Liver (tissue), 9 donors: Measurements from ENCODE around the gene PRKACG. TPM values are rescaled to one million over a fixed set of nuclear protein-coding genes. Genes with fewer than 3 reads are reported as not detected.

Source experiments
- DNase-seq: peaks from one replicate; pipeline ENCODE4 v3.0.0-alpha.2; 2017; ENCODE audit warnings: low spot score
- H3K27ac ChIP-seq, 2 donors: one replicate each; pipeline ENCODE4 v1.7.0; 2013; ENCODE audit warnings: inconsistent platforms in 2 of 2, low read length in 2 of 2, control low read depth in 1 of 2, low read depth in 1 of 2, mild to moderate bottlenecking in 1 of 2
- H3K27me3 ChIP-seq, 4 donors: one replicate each; pipeline versions ENCODE4 v1.6.1 to v1.7.0; 2013; ENCODE audit warnings: low read length in 3 of 4, inconsistent platforms in 1 of 4, mild to moderate bottlenecking in 1 of 4, moderate library complexity in 1 of 4; ENCODE audit not compliant: control insufficient read depth in 4 of 4, insufficient read depth in 4 of 4
- H3K36me3 ChIP-seq, 4 donors: one replicate each; pipeline versions ENCODE4 v1.6.1 to v1.7.0; 2013; ENCODE audit warnings: low read length in 3 of 4, mild to moderate bottlenecking in 3 of 4, low read depth in 1 of 4, moderate library complexity in 1 of 4; ENCODE audit not compliant: control insufficient read depth in 4 of 4, insufficient read depth in 3 of 4
- H3K4me1 ChIP-seq, 4 donors: one replicate each; pipeline versions ENCODE4 v1.6.1 to v1.7.0; 2013; ENCODE audit warnings: low read length in 3 of 4, mild to moderate bottlenecking in 3 of 4, moderate library complexity in 1 of 4; ENCODE audit not compliant: control insufficient read depth in 4 of 4, insufficient read depth in 4 of 4
- H3K4me3 ChIP-seq, 3 donors: one replicate each; pipeline versions ENCODE4 v1.6.1 to v1.7.0; 2013; ENCODE audit warnings: low read length in 3 of 3, control low read depth in 1 of 3, low read depth in 1 of 3, mild to moderate bottlenecking in 1 of 3
- H3K9ac ChIP-seq, 2 donors: one replicate each; pipeline ENCODE4 v1.7.0; 2013; ENCODE audit warnings: low read length in 2 of 2, mild to moderate bottlenecking in 2 of 2, moderate library complexity in 2 of 2, control low read depth in 1 of 2, low read depth in 1 of 2
- H3K9me3 ChIP-seq, 4 donors: one replicate each; pipeline versions ENCODE4 v1.6.1 to v1.7.0; 2013; ENCODE audit warnings: low read length in 3 of 4; ENCODE audit not compliant: control insufficient read depth in 4 of 4
- EGR1 ChIP-seq, 2 donors: IDR thresholded peaks; 2 replicates each; pipeline ENCODE4 v1.6.1; 2016 to 2018; ENCODE audit warnings: antibody characterized with exemption in 2 of 2, low read depth in 2 of 2
- FOXA1 ChIP-seq: IDR thresholded peaks from 2 replicates; pipeline ENCODE4 v1.6.1; 2016; ENCODE audit warnings: antibody characterized with exemption
- HNF4G ChIP-seq: IDR thresholded peaks from 2 replicates; pipeline ENCODE4 v1.6.1; 2016; ENCODE audit warnings: antibody characterized with exemption
- MAX ChIP-seq: IDR thresholded peaks from 2 replicates; pipeline ENCODE4 v1.6.1; 2016; ENCODE audit warnings: antibody characterized with exemption
- NR2F2 ChIP-seq: IDR thresholded peaks from 2 replicates; pipeline ENCODE4 v1.6.1; 2016; ENCODE audit warnings: antibody characterized with exemption
- RAD21 ChIP-seq, 2 donors: IDR thresholded peaks; 2 replicates each; pipeline ENCODE4 v1.6.1; 2016; ENCODE audit warnings: antibody characterized with exemption in 2 of 2, mild to moderate bottlenecking in 2 of 2
- REST ChIP-seq: IDR thresholded peaks from 2 replicates; pipeline ENCODE4 v1.6.1; 2016; ENCODE audit warnings: antibody characterized with exemption, mild to moderate bottlenecking
- SP1 ChIP-seq: IDR thresholded peaks from 2 replicates; pipeline ENCODE4 v1.6.1; 2018; ENCODE audit warnings: antibody characterized with exemption, mild to moderate bottlenecking
- TAF1 ChIP-seq: conservative IDR thresholded peaks from 2 replicates; pipeline ENCODE4 v1.6.1; 2016; ENCODE audit warnings: antibody characterized with exemption, mild to moderate bottlenecking
- YY1 ChIP-seq: IDR thresholded peaks from 2 replicates; pipeline ENCODE4 v1.6.1; 2016; ENCODE audit warnings: antibody characterized with exemption, mild to moderate bottlenecking
- ZBTB33 ChIP-seq: IDR thresholded peaks from 2 replicates; pipeline ENCODE4 v1.6.1; 2016; ENCODE audit warnings: antibody characterized with exemption
- WGBS: extraction: QIAGEN DNeasy Blood & Tissue Kit; methylation state at CpG from one replicate; pipeline ENCODE4 v1.1.7; 2013; 5-methylcytosine and 5-hydroxymethylcytosine counted together
- polyA plus RNA-seq, 2 donors: library from polyadenylated mRNA; stranded (reverse) in 1 of 2; unstranded in 1 of 2; fragments of 200-250 nt in 1 of 2; fragments of >200 nt in 1 of 2; fragmentation: Nextera tagmentation in 1 of 2; extraction: Ambion mirVana in 1 of 2; gene quantifications; one replicate each; pipeline versions ENCODE4 v1.2.1 to v1.2.3, GENCODE V29; 2013 to 2015
- total RNA-seq, 2 donors: library from RNA; depleted of rRNA; stranded (reverse); fragments of >200 nt; gene quantifications; one replicate each; pipeline ENCODE4 v1.2.3, GENCODE V29; 2014
- TF ChIP-seq, protein P1 (sequence below): fragments of 150-350 bp; IDR thresholded peaks from 2 replicates; pipeline ENCODE4 v1.5.1; 2017; ENCODE audit warnings: improper control_type of control experiment, low read depth, low read length; ENCODE audit not compliant: missing input control
- donor health status: healthy.
- donor health status: healthy.
- donor health status: healthy.
- donor health status: healthy.
- donor health status: healthy.

Gene PRKACG
- total and polyA plus RNA-seq, 4 donors = not detected

DNA sequence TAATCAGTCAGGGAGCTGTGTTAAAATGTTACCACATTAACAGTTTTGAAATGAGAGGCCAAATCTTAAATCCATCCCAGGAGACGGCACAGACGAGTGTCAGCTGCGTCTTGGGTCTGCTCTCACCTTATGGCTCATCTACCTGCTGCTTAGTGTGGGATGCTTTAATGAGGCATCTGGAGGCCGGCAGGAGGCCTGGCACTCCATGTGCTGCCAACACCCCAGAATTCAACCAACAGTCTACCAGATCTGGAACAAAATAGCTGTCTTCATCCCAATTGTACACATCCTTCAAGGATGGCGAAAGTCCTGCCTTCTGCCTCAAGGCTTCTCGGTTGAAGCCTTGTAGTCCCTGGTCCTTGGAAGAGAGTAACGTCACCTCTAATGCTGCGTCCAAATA, 12.0 kb downstream of the PRKACG start (continued):
- TF ChIP-seq, protein P1, sequence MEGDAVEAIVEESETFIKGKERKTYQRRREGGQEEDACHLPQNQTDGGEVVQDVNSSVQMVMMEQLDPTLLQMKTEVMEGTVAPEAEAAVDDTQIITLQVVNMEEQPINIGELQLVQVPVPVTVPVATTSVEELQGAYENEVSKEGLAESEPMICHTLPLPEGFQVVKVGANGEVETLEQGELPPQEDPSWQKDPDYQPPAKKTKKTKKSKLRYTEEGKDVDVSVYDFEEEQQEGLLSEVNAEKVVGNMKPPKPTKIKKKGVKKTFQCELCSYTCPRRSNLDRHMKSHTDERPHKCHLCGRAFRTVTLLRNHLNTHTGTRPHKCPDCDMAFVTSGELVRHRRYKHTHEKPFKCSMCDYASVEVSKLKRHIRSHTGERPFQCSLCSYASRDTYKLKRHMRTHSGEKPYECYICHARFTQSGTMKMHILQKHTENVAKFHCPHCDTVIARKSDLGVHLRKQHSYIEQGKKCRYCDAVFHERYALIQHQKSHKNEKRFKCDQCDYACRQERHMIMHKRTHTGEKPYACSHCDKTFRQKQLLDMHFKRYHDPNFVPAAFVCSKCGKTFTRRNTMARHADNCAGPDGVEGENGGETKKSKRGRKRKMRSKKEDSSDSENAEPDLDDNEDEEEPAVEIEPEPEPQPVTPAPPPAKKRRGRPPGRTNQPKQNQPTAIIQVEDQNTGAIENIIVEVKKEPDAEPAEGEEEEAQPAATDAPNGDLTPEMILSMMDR = no peak
- TF ChIP-seq ZBTB33 (no peak), TAF1 (no peak), YY1 (no peak), SP1 (no peak), NR2F2 (no peak), EGR1 (IDR thresholded peaks at IDR 0.05; ENCODE audit: low read depth in 2 of 2) (no peak)

DNA sequence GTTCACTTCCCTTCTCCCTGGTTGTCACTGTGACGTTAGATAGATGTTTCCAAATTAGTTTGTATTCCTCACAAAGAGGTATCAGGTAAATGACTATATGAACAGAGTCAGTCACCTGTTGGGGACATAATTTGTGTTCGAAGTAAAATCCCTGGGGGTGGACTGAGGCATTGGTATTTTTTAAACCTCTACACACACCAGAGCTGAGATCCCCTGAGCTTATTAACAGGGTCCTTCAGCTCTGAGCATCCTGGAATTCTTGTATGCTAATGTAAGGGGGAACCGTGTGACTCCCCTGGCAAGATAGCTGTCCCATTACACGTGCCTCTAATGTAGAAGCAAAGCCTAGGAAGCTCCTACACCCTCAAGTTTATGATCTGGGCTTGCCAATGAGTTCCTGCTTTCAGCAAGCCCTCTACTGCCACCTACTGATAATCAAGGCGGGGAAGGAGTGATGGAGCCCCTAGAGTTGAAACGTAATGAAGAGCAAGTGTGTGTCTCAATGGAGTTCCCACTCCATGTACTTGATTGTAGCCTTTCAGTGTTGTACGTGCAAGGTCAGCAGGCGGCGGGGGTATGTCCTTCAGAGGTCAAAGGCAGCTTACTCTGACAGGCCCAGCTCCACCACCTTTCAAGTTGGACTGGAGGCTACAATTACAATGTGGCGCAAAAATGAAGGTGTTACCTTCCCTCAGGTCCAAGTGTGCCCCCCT, 14.4 kb downstream of the PRKACG start:
- no peak overlapping the region for H3K4me3 ChIP-seq
- H3K27me3 ChIP-seq = peaks cover 0 to 3% (median under 1%) of the 10 kb centered on the region in 4 donors
- H3K9ac ChIP-seq = no peak overlapping the region
- H3K4me1 ChIP-seq = peaks cover 0 to 6% (median 0%) of the 10 kb centered on the region in 4 donors
- H3K36me3 ChIP-seq = no peaks in the 10 kb centered on the region
- peak; percentile 69 for DNase-seq
- H3K9me3 ChIP-seq = no peaks in the 10 kb centered on the region
- TF ChIP-seq EGR1 (IDR thresholded peaks at IDR 0.05; ENCODE audit: low read depth in 2 of 2) (no peak), SP1 (no peak), FOXA1 (no peak), RAD21 (IDR thresholded peaks at IDR 0.05) (peak; percentile 92 to 95), ZBTB33 (no peak), HNF4G (no peak), MAX (no peak), REST (no peak)
- TF ChIP-seq, protein P1 = peak; percentile 78
- no peak overlapping the region for H3K27ac ChIP-seq
- WGBS = 34% methylated on average over 10 of the region's 10 CpGs
